Measurements from ENCODE around the gene NBAS. TPM values are rescaled to one million over a fixed set of nuclear protein-coding genes. Genes with fewer than 3 reads are reported as not detected.

Gene NBAS
- total and polyA plus RNA-seq, 4 donors: 55.6 to 105 (median 73.0) TPM

DNA sequence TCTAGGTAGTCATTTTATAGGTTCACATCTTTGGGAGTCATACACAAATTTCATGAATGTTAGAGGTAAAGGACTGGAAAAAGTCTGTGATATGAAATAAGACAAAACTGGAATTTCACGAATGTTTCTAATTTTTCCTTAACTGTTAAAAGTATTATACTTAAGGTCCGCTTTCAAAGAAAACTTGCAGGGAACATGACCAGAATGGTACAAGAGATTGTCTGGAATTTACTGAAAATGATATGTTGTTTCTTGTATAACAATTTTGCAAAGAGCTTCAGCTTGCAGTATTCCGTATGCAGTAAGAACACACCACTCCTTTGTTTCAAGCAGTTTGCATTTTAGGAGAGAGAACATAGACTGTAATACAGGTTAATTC, 32.2 kb upstream of the NBAS start:
- no peaks in the 10 kb centered on the region for H3K27me3 ChIP-seq (ENCODE audit: control insufficient read depth, insufficient read depth, low read length)
- H3K9me3 ChIP-seq (ENCODE audit: control insufficient read depth, insufficient read depth, low read length): no peaks in the 10 kb centered on the region
- peaks cover 15% of the 10 kb centered on the region for H3K4me1 ChIP-seq (ENCODE audit: control insufficient read depth, insufficient read depth, low read length)
- no peak for DNase-seq (ENCODE audit: low read depth in 4 of 6, low spot score in 6 of 6)
- H3K36me3 ChIP-seq (ENCODE audit: control insufficient read depth, insufficient read depth, low read length): peaks cover 6% of the 10 kb centered on the region
- WGBS (ENCODE audit: insufficient coverage): no CpG with 5 or more reads among the region's 3 CpGs
- no peak overlapping the region for H3K27ac ChIP-seq (ENCODE audit: low read depth, low read length)
- H3K4me3 ChIP-seq (ENCODE audit: low read depth, low read length): no peak overlapping the region

DNA sequence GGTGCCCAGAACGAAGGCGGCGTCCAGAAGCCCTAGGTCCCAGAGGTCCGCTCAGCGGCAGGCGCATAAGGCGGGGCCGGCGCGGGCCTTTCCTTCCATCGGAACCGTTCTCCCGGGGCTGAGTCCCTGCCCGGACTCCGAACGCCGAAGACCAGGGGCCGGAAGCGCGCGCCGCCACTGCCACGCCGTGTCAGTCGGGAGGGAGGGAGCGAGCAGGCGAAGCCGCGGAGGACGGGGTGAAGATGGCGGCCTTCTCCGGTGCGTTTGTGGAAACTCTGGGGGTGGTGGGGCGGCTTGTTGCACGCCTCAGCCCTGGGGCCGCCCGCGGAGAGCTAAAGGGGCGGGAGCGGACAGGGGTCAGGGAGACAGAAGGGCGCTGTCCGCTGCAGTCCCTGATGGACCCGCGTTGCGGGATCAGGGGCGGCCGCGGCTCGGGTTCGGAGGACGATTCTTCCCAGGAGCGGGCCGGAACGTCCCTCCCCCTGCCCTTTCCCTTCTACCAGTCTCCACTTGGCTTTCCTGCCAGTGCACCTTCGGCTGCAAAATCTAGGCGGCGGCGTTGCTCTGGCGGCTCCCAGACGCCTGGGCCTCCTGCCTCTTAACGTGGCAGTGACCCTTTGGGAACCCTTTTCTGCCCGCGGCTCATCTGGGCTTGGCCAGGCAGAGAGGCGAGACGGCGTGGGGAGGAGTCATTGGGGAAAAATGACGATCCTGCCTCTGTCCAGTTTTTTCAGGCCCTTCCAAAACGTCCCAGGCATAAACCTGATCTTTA, 30.7 kb upstream of the NBAS start, which contains the start of gene DDX1:
TSS of gene DDX1 (plus strand) at position 177 of the 772 bp plus-strand sequence. CDS start at position 243, 66 bp downstream.
- Histone ChIP-seq H3K4me3 (ENCODE audit: low read depth, low read length) (peak within 1 kb of the TSS; percentile 94), H3K9me3 (ENCODE audit: control insufficient read depth, insufficient read depth, low read length) (no peaks in the 10 kb centered on the region), H3K27ac (ENCODE audit: low read depth, low read length) (peak within 1 kb of the TSS; percentile 91), H3K27me3 (ENCODE audit: control insufficient read depth, insufficient read depth, low read length) (no peaks in the 10 kb centered on the region), H3K4me1 (ENCODE audit: control insufficient read depth, insufficient read depth, low read length) (peaks cover 15% of the 10 kb centered on the region), H3K36me3 (ENCODE audit: control insufficient read depth, insufficient read depth, low read length) (peaks cover 6% of the 10 kb centered on the region)
- under 1% methylated on average over 66 of the region's 68 CpGs for WGBS (ENCODE audit: insufficient coverage)
- peak; percentile 65 to 95 (median 79) for DNase-seq (ENCODE audit: low read depth in 4 of 6, low spot score in 6 of 6)

DNA sequence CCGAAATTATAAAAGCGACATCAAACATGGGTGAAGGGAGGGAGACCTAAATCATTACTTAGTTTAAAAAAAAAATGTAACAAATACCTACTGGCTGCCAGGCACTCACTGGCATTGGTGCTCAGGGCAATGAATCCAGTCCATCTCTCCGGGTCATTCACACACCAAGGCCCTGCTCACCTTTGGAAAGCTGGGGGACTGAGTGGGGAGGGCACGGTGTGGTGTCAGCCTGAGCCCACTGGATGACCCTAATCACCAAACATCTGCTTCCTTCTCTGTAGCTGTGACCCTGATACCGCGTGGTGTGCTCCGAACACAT, 30.2 kb upstream of the NBAS start:
- 0% methylated on average over 3 of the region's 7 CpGs for whole genome bisulfite sequencing (ENCODE audit: insufficient coverage)
- no peak for DNase-seq (ENCODE audit: low read depth in 4 of 6, low spot score in 6 of 6)
- Histone ChIP-seq H3K4me3 (ENCODE audit: low read depth, low read length) (peak overlapping the region; percentile 94), H3K4me1 (ENCODE audit: control insufficient read depth, insufficient read depth, low read length) (peaks cover 15% of the 10 kb centered on the region), H3K9me3 (ENCODE audit: control insufficient read depth, insufficient read depth, low read length) (no peaks in the 10 kb centered on the region), H3K27ac (ENCODE audit: low read depth, low read length) (peak overlapping the region; percentile 91), H3K36me3 (ENCODE audit: control insufficient read depth, insufficient read depth, low read length) (peaks cover 6% of the 10 kb centered on the region), H3K27me3 (ENCODE audit: control insufficient read depth, insufficient read depth, low read length) (no peaks in the 10 kb centered on the region)

DNA sequence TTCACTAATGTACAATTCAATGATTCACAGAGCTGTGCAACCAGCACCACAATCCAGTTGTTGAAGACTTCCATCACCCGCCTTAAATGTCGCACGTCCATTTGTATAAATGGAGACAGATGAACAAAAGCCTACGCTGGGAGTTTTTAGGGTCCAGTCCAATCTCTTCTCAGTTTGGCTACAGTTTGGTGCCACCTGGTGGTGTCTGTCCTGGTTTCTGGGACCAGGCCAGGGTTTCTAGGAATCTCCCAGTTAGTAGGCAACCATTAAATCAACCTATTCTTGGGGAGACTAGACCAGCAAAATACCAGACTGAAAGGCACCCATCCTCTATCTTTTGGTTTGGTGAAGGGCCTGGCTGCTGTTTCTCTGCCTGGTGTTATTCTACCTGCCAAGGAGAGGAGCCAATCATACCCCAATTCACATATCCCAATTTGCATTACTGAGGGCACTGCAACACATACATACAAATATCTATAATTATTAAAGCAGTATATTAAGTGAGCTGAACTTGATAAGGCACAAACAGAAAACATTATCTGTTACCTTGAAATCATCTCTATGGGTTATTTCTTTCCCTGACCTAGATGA, 27.3 kb upstream of the NBAS start:
- Histone ChIP-seq H3K36me3 (ENCODE audit: control insufficient read depth, insufficient read depth, low read length) (no peaks in the 10 kb centered on the region), H3K9me3 (ENCODE audit: control insufficient read depth, insufficient read depth, low read length) (no peaks in the 10 kb centered on the region), H3K27me3 (ENCODE audit: control insufficient read depth, insufficient read depth, low read length) (no peaks in the 10 kb centered on the region), H3K4me3 (ENCODE audit: low read depth, low read length) (no peak overlapping the region), H3K4me1 (ENCODE audit: control insufficient read depth, insufficient read depth, low read length) (peaks cover 11% of the 10 kb centered on the region), H3K27ac (ENCODE audit: low read depth, low read length) (no peak overlapping the region)
- peak; percentile 44 to 94 (median 74) for DNase-seq (ENCODE audit: low read depth in 4 of 6, low spot score in 6 of 6)
- WGBS (ENCODE audit: insufficient coverage): 4% methylated on average over 4 of the region's 4 CpGs

DNA sequence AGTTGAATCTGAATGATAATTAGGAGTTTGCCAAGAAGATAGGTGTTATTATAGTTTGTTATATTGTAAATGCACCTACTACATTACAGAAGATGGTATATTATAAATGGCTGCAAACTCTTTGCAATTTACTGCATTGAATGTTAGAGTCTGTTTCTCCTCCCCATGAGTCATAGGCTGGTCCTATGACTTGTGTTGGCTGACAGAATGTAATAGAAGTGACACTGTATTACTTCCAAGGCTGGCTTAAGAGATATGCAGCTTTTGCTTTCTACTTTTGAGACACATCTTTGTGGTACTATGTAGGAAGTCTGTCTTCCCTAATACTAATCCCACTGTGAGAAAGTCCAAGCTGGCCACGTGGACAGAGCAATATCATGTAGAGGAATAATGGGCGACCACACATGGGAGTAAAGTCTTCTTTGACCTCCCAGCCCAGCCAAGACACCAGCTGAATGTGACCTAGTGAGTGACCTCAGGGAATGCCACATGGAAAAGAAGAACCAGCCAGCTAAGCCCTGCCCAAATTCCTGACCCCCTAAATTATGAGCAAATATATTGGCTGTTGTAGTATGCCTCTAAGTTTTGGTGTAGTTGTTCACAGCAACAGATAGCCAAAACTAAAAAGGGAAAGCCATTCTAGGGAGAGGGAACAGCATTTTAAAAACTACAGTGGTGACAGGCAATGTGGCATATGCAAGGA, 23.8 kb upstream of the NBAS start:
- no peaks in the 10 kb centered on the region for H3K4me1 ChIP-seq (ENCODE audit: control insufficient read depth, insufficient read depth, low read length)
- WGBS (ENCODE audit: insufficient coverage): no CpG with 5 or more reads among the region's 2 CpGs
- H3K27me3 ChIP-seq (ENCODE audit: control insufficient read depth, insufficient read depth, low read length): no peaks in the 10 kb centered on the region
- H3K9me3 ChIP-seq (ENCODE audit: control insufficient read depth, insufficient read depth, low read length): no peaks in the 10 kb centered on the region
- no peak for DNase-seq (ENCODE audit: low read depth in 4 of 6, low spot score in 6 of 6)
- H3K36me3 ChIP-seq (ENCODE audit: control insufficient read depth, insufficient read depth, low read length): no peaks in the 10 kb centered on the region
- H3K27ac ChIP-seq (ENCODE audit: low read depth, low read length): no peak overlapping the region
- no peak overlapping the region for H3K4me3 ChIP-seq (ENCODE audit: low read depth, low read length)

DNA sequence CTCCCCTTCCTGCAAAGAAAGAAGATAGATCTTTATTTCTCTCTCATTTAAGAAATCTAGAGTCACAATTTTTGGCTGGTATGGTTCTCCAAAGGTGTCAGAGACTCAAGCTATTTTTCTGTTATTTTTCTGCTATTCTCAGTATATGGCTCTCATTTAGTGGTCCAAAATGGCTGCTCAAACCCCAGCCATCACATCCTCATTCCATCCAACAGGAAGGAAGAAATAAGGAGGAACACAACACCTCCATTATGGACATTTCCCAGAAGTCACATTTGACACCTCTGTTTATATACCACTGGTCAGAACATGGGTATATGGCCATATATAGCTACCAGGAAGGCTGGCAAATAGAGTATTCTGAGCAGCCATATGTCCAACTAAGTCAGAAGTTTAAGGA, 23.2 kb upstream of the NBAS start:
- Histone ChIP-seq H3K4me1 (ENCODE audit: control insufficient read depth, insufficient read depth, low read length) (no peaks in the 10 kb centered on the region), H3K4me3 (ENCODE audit: low read depth, low read length) (no peak overlapping the region), H3K27ac (ENCODE audit: low read depth, low read length) (no peak overlapping the region), H3K27me3 (ENCODE audit: control insufficient read depth, insufficient read depth, low read length) (no peaks in the 10 kb centered on the region), H3K36me3 (ENCODE audit: control insufficient read depth, insufficient read depth, low read length) (no peaks in the 10 kb centered on the region), H3K9me3 (ENCODE audit: control insufficient read depth, insufficient read depth, low read length) (no peaks in the 10 kb centered on the region)
- DNase-seq (ENCODE audit: low read depth in 4 of 6, low spot score in 6 of 6): no peak

DNA sequence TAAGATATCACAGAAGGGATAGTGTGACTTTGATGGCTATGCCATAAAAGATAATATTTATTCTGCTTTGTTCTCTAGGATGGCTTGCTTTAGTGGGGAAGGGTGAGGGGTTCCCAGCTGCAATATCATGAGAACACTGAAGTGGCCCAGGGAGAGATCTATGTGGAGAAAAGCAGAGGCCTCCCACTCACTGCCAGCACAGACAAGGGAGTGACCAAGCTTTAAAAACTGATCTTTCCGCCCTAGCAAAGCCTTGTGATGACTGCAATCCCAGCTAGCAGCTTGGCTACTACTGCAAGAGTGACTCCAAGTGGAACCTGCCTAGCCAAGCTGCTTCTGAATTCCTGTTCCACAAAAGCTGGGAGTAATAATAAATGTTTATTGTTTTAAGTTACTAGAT, 22.7 kb upstream of the NBAS start:
- H3K27ac ChIP-seq (ENCODE audit: low read depth, low read length): no peak overlapping the region
- H3K36me3 ChIP-seq (ENCODE audit: control insufficient read depth, insufficient read depth, low read length): no peaks in the 10 kb centered on the region
- no peaks in the 10 kb centered on the region for H3K9me3 ChIP-seq (ENCODE audit: control insufficient read depth, insufficient read depth, low read length)
- WGBS (ENCODE audit: insufficient coverage): 82% methylated on average over 1 of the region's 1 CpG
- no peaks in the 10 kb centered on the region for H3K27me3 ChIP-seq (ENCODE audit: control insufficient read depth, insufficient read depth, low read length)
- H3K4me1 ChIP-seq (ENCODE audit: control insufficient read depth, insufficient read depth, low read length): no peaks in the 10 kb centered on the region
- DNase-seq (ENCODE audit: low read depth in 4 of 6, low spot score in 6 of 6): no peak
- H3K4me3 ChIP-seq (ENCODE audit: low read depth, low read length): no peak overlapping the region

DNA sequence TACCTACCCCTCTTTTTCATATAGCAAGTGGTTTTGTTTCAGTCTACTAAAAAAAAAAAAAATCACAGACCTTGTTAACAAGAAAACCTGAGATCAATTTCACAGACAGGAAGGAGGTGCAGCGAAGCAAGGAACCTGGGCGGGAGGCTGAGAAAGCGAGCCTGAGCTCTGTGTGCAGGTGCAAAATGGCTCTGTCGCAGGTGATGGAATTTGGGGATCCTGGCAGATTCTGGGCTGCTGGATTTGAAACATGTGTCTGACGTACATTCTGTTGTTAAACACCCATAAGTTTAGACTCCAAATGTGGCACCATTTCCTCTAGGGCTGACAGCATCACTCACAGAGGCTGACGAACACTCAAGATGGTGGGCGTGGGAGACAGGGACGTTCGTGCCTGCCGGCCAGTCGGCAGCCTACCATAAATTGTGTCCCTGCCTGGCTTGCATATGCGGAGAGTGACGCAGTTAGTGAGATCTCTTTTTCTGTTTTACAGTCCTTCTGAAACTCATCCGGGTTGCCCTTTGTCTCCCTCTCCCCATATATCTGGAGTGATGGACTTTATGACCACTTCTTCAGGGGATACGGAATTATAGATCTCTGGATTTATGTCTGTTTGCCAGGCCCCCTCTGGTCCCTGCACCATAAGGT, 21.7 kb upstream of the NBAS start:
- H3K4me3 ChIP-seq (ENCODE audit: low read depth, low read length): no peak overlapping the region
- DNase-seq (ENCODE audit: low read depth in 4 of 6, low spot score in 6 of 6): peak in 1 of 6 donors; percentile 56
- H3K36me3 ChIP-seq (ENCODE audit: control insufficient read depth, insufficient read depth, low read length): no peaks in the 10 kb centered on the region
- no peak overlapping the region for H3K27ac ChIP-seq (ENCODE audit: low read depth, low read length)
- WGBS (ENCODE audit: insufficient coverage): 63% methylated on average over 11 of the region's 15 CpGs
- H3K4me1 ChIP-seq (ENCODE audit: control insufficient read depth, insufficient read depth, low read length): no peaks in the 10 kb centered on the region
- no peaks in the 10 kb centered on the region for H3K27me3 ChIP-seq (ENCODE audit: control insufficient read depth, insufficient read depth, low read length)
- H3K9me3 ChIP-seq (ENCODE audit: control insufficient read depth, insufficient read depth, low read length): no peaks in the 10 kb centered on the region

DNA sequence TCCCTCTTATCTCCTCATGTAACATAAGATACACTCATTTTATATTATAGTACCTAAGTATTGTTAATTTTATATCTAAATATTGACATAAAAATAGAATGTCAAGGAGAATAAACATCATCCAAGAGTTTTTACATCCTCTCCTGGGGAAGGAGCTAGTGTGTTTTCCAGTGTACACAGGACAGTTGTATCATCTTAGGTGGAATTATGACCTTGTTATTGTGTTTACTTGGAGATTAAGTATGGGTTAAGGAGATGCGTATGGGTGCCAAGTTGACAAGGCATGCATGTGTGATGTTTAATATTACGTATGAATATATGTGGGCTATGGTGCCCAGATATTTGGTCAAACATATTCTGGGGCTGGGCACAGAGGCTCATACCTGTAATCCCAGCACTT, 19.3 kb upstream of the NBAS start:
- Histone ChIP-seq H3K27ac (ENCODE audit: low read depth, low read length) (no peak overlapping the region), H3K4me3 (ENCODE audit: low read depth, low read length) (no peak overlapping the region), H3K27me3 (ENCODE audit: control insufficient read depth, insufficient read depth, low read length) (no peaks in the 10 kb centered on the region), H3K4me1 (ENCODE audit: control insufficient read depth, insufficient read depth, low read length) (no peaks in the 10 kb centered on the region), H3K36me3 (ENCODE audit: control insufficient read depth, insufficient read depth, low read length) (no peaks in the 10 kb centered on the region), H3K9me3 (ENCODE audit: control insufficient read depth, insufficient read depth, low read length) (no peaks in the 10 kb centered on the region)
- DNase-seq (ENCODE audit: low read depth in 4 of 6, low spot score in 6 of 6): no peak
- 95% methylated on average over 2 of the region's 2 CpGs for WGBS (ENCODE audit: insufficient coverage)
